ENCODE results near the gene SUN3.

- TF ChIP-seq CTCF (IDR thresholded peaks at IDR 0.05) = no peak
- TF ChIP-seq POLR2A (IDR thresholded peaks at IDR 0.05) = no peak
Observed at GRCh38 chr7:48035967-48036478, 7.1 kb upstream of the SUN3 start.
